Upper lobe of left lung (tissue), 4 donors: ENCODE results near the gene SHISA5.

Experiments
- CTCF ChIP-seq, 6 experiments: fragments of 450-650 bp in 4 of 6; fragments of 200-600 bp in 2 of 6; sonication (generic) in 2 of 6; IDR thresholded peaks; one replicate each; pipeline ENCODE4 v1.5.1; 2016 to 2019; ENCODE audit warnings: antibody characterized with exemption in 6 of 6
- POLR2A ChIP-seq, 4 donors: fragments of 450-650 bp; IDR thresholded peaks; one replicate each; pipeline ENCODE4 v1.5.1; 2016 to 2017; ENCODE audit warnings: antibody characterized with exemption in 4 of 4, mild to moderate bottlenecking in 2 of 4
- POLR2AphosphoS5 ChIP-seq, 2 donors: sonication (generic); formaldehyde crosslinking; IDR thresholded peaks; one replicate each; pipeline ENCODE4 v1.5.1; 2017; ENCODE audit warnings: antibody characterized with exemption in 2 of 2

- TF ChIP-seq CTCF (IDR thresholded peaks at IDR 0.05) (no peak), POLR2A (IDR thresholded peaks at IDR 0.05) (no peak), POLR2AphosphoS5 (IDR thresholded peaks at IDR 0.05) (no peak)
Observed at GRCh38 chr3:48532271-48532976, 28.4 kb upstream of the SHISA5 start.
